Limb (tissue), 2 donors: Measurements from ENCODE around the gene KRTAP4-5.
"Not testable (repeated sequence)": the region's sequence is repeated elsewhere in the genome, so short reads cannot be mapped to it uniquely, and the experiment has no call there.

ENCODE experiments used
- DNase-seq, 2 donors: peaks; one replicate each; pipeline ENCODE4 v3.0.0-alpha.2; 2016; ENCODE audit errors: extremely low spot score in 2 of 2

KRTAP4-5 gene

DNA sequence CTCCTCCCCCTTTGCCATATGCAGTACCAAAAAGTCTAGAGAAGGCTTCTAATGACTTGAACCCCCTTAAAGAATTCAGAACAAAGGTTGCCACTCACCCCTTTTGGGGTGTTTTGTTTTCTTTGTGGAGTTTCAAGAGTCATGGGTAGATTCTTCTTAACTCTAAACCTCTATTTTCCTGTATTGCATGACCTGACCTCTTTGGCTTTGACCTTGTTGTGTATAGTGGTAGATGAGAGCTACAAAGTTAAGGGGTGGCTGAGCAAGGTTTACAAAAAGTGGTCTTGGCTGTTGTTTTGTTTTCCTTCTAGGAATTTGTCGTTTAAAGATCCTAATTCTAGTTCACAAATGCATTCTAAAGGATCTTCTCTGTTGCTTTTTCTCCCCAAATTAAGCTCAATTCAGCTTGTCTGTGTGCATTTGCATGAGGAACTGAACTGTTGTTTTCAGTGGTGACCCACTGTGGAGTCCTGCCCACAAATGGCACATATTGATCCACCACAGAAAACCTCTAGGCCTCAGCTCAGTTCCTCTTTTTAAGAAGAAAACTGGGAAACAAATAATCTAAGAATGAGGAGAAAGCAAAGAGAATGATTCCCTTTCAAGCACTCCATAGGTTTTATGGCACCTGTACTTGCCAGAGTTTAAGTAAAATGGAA, 40.8 kb downstream of the KRTAP4-5 start:
- not testable (repeated sequence) for DNase-seq

DNA sequence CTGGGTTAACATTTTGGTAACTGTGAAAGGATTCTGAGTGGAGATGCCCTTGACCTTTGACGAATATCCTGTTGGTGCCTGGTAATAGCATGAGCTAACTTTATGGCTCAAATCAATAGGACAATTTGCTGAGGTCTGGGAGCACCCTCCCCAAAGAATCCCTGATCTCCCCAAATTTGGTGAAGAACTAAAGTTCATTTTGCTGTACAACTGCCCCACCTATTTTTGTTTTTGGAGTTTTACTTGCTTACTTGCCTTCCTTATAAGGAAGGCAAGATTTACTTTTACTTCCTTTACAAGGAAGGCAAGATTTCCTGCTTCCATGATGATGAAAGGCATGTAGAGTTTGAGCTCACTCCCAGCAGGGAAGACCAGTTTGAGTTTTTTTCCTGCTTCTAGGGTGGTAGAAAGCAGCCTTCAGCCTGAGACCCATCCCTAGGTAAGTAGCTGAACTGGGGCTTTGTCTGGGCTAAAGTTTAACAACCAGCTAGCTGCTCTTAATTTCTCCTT, 41.6 kb downstream of the KRTAP4-5 start:
- no peak for DNase-seq

DNA sequence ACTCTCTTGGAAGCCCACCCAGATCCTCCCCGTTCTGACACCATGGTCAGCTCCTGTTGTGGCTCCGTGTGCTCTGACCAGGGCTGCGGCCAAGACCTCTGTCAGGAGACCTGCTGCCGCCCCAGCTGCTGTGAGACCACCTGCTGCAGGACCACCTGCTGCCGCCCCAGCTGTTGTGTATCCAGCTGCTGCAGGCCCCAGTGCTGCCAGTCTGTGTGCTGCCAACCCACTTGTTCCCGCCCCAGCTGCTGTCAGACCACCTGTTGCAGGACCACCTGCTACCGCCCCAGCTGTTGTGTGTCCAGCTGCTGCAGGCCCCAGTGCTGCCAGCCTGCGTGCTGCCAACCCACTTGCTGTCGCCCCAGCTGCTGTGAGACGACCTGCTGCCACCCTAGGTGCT, 44.3 kb downstream of the KRTAP4-5 start, which contains the start of gene KRTAP4-9:
KRTAP4-9 (plus strand) TSS at position 43 of the 400 bp plus-strand sequence; CDS start at position 43, 0 bp downstream.
- DNase-seq, result not testable (repeated sequence)

DNA sequence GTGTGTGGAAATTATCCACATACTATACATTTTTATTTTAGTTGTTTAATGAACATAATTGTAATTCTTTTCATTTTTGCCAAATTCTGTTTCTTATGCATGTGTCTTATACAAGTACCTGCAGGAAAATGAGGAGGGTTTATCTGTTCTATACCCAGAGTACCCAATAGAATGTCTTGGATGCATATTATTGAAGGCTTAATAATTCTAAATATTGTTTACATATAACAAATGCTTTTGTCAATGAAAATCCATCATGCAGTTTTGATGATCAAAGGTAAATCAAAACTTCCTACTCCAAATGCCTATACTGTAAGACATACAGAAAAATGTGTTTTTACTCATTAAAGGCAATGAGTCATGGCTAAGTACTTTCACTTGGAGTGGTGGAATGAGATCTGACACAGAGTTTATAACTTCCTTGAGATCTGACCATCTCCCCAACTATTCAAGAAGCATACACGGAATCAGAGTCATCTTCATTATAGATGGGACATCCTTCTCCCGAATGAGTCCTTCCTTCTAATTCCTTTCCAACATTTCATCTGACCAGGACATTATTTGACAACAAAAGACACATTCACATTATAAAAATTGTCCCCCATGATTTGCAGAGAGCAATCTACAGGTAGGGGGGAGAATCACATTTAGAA, 45.1 kb downstream of the KRTAP4-5 start:
- DNase-seq, result not testable (repeated sequence)

DNA sequence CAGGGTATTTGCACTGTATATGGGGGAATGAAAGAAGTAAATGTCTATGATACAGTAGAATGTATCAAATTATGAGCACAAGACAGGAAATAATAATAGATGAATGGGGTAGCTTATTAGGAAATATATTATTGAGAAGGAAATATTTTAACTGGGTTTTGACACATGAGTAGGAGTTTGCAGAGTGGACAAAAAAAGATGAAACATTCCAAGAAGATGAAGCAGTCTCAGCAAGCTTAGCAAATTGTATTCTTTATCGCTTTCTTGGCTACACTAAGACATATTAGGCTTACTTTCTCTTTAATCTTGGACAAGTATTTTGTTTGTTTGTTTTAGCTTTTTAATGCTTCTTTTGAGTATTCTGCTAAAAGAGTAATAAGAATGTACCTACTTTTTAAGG, 45.7 kb downstream of the KRTAP4-5 start:
- no peak for DNase-seq

DNA sequence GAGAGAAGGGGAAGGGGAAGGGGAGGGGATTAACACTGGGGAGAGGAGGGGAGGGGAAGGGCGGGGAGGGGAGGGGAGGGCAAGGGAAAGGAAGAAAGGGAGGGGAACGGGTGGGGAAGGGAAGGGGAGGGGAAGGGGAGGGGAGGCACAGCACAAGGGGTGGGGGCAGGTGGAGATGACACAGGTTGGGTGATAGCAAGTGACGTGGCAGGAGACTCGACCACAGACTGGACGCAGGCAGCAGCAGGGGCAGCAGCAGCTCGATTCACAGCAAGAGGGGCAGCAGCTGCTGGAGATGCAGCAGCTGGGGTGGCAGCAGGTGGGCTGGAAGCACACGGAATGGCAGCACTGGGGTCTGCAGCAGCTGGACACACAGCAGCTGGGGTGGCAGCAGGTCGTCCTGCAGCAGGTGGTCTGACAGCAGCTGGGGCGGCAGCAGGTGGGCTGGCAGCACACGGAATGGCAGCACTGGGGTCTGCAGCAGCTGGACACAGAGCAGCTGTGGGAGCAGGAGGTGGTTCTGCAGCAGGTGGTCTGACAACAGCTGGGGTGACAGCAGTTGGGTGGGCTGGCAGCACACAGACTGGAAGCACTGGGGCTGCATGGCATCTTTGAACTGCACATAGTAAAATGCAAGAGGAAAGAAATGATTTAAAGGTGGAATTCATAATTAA, 47.9 kb downstream of the KRTAP4-5 start, which contains the start of gene KRTAP4-16:
KRTAP4-16 (minus strand) TSS at position 624 of the 674 bp plus-strand sequence; CDS start at position 624, 0 bp downstream.
- DNase-seq, result no peak

DNA sequence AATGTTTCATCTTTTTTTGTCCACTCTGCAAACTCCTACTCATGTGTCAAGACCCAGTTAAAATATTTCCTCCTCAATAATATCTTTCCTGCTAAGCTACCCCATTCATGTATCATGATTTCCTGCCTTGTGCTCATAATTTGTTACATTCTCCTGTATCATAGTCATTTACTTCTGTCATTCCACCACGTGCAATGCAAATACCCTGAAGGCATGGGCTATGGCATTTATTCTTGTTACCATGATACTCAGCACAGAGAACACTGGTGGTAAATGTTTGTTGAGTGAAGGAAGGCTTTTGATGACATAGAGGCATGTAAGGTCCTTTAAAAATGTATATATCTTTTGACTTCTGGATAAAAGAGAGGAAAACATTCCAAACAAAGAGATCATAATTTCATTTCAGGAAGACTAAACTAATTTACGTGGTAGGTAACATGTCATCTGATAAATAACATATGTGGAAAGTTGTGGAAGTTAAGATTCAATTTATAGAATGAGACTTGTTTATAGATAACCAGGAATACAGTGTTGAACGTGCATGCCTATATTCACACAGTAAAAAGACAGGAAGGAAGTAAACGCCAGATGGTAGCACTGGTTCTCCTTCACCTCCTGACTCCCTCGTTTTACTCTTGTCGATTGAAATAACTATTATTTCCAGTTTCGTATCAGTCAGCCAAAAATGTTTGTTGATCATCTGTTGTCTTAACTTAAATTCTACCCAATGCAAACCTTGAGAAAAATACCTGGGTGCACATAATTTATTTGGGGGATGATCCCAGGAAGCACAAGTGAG, 49.7 kb downstream of the KRTAP4-5 start:
- DNase-seq, result not testable (repeated sequence)
